ENCODE data around the gene ATG9B. TPM values are rescaled to one million over a fixed set of nuclear protein-coding genes. Genes with fewer than 3 reads are reported as not detected.

ATG9B gene
- total and polyA plus RNA-seq, 9 of the 15 experiments (the other 6 are each of a cell fraction or from before 2014, with no cell fraction given): 0.29 to 8.0 (median 2.1) TPM

DNA sequence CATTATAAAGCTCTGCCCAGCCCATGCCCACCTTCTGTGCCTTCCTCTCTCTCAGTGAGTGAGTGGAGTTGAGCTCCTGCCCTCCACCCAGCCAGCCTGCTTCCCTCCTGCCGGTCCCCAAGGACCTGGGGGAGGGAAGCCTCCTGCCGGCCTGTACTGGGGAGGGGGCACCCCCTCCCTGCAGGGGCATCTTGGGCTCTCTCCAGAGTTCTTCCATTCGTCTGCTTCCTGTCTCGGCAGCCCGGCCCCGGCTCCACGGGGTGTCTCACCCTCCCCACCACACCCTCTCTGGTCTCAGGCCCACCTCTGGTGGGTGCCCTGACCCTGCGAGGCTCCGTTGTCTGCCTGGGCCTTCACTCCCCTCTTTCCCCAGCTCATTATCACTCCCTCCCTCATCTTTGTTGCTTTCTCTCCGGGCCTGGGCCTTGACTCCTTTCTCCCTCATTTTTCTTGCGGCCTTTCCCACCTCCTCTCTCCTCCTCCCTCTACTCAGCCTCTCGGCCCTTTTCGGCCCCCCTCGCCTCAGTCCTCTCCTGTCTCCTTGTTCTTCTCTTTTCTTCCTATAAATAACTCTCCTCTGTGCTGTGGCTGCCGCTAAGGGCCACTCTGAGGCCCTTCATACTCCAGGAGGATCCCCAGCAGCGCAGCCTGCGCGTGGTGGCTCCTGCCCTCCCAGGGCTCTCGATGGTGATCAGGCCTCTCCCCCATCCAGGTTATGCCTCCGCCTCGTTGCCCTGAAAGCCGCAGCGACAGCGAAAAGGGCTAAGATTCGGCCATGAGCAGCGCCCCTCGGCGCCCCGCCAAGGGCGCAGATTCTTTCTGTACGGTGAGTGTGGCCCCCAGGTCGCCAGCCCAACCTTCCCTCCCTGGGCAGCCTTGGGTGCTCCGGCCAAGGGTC is 37.2 kb upstream of the ATG9B start (continued):
- TF ChIP-seq, protein P1, sequence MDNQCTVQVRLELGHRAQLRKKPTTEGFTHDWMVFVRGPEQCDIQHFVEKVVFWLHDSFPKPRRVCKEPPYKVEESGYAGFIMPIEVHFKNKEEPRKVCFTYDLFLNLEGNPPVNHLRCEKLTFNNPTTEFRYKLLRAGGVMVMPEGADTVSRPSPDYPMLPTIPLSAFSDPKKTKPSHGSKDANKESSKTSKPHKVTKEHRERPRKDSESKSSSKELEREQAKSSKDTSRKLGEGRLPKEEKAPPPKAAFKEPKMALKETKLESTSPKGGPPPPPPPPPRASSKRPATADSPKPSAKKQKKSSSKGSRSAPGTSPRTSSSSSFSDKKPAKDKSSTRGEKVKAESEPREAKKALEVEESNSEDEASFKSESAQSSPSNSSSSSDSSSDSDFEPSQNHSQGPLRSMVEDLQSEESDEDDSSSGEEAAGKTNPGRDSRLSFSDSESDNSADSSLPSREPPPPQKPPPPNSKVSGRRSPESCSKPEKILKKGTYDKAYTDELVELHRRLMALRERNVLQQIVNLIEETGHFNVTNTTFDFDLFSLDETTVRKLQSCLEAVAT (IDR thresholded peaks at IDR 0.05): peak in 1 of 2 experiments; percentile 52; a peak in 1 of 4 replicates
- TF ChIP-seq GABPA (tag; conservative IDR thresholded peaks at IDR 0.05; ENCODE audit: low read depth) (no peak), EHMT2 (IDR thresholded peaks at IDR 0.05) (no peak), NCOA2 (IDR thresholded peaks at IDR 0.05; ENCODE audit: partially characterized antibody in 2 of 2) (no peak), NBN (IDR thresholded peaks at IDR 0.05; ENCODE audit: low read depth) (peak; percentile 15; the same call in 1 of the 2 replicates), ZNF407 (IDR thresholded peaks at IDR 0.05; ENCODE audit: low read depth) (peak; percentile 78), POLR3A (IDR thresholded peaks at IDR 0.05; ENCODE audit: borderline replicate concordance, extremely low read depth, insufficient read depth, insufficient read length) (no peak)
- TF ChIP-seq, protein P2, sequence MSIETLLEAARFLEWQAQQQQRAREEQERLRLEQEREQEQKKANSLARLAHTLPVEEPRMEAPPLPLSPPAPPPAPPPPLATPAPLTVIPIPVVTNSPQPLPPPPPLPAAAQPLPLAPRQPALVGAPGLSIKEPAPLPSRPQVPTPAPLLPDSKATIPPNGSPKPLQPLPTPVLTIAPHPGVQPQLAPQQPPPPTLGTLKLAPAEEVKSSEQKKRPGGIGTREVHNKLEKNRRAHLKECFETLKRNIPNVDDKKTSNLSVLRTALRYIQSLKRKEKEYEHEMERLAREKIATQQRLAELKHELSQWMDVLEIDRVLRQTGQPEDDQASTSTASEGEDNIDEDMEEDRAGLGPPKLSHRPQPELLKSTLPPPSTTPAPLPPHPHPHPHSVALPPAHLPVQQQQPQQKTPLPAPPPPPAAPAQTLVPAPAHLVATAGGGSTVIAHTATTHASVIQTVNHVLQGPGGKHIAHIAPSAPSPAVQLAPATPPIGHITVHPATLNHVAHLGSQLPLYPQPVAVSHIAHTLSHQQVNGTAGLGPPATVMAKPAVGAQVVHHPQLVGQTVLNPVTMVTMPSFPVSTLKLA (conservative IDR thresholded peaks at IDR 0.05): no peak
